Endothelial cell (in vitro differentiated cells): ENCODE measurements around the gene ORC3. TPM values are rescaled to one million over a fixed set of nuclear protein-coding genes. Genes with fewer than 3 reads are reported as not detected.

Experiments used
- DNase-seq: peaks from one replicate; pipeline ENCODE4 v3.0.0; 2021; ENCODE audit warnings: low spot score
- H3K27ac Mint-ChIP-seq: one replicate; pipeline ENCODE4 v1.8.0; 2021; ENCODE audit warnings: mixed read lengths, inconsistent platforms; ENCODE audit not compliant: unreplicated experiment
- H3K27me3 Mint-ChIP-seq: one replicate; pipeline ENCODE4 v1.8.0; 2021; ENCODE audit warnings: mild to moderate bottlenecking, moderate library complexity, mixed read lengths, inconsistent platforms; ENCODE audit not compliant: unreplicated experiment
- H3K36me3 Mint-ChIP-seq: one replicate; pipeline ENCODE4 v1.8.0; 2021; ENCODE audit warnings: mild to moderate bottlenecking, low read depth, mixed read lengths, inconsistent platforms; ENCODE audit not compliant: unreplicated experiment
- H3K4me1 Mint-ChIP-seq: one replicate; pipeline ENCODE4 v1.8.0; 2021; ENCODE audit warnings: mild to moderate bottlenecking, mixed read lengths, inconsistent platforms; ENCODE audit not compliant: unreplicated experiment
- H3K4me3 Mint-ChIP-seq: one replicate; pipeline ENCODE4 v1.8.0; 2021; ENCODE audit warnings: mild to moderate bottlenecking, mixed read lengths, inconsistent platforms; ENCODE audit not compliant: unreplicated experiment
- H3K9me3 Mint-ChIP-seq: one replicate; pipeline ENCODE4 v1.8.0; 2021; ENCODE audit warnings: mixed read lengths, inconsistent platforms; ENCODE audit not compliant: unreplicated experiment
- total RNA-seq: library from RNA; stranded (reverse); fragmentation: NEBNext Ultra II Directional; extraction: Animal tissue kit (Norgen Biotek cat#: 25700); gene quantifications from one replicate; pipeline ENCODE4 v1.2.1, GENCODE V29; 2021; ENCODE audit not compliant: unreplicated experiment
- TF ChIP-seq, protein P1 (sequence below): fragments of 200-600 bp; sonication (generic); IDR thresholded peaks from one replicate; pipeline ENCODE4 v1.5.0; 2021; ENCODE audit warnings: antibody characterized with exemption; ENCODE audit not compliant: unreplicated experiment

ORC3 gene
- total RNA-seq, 1 donor from 2014 or later = 22.5 TPM

DNA sequence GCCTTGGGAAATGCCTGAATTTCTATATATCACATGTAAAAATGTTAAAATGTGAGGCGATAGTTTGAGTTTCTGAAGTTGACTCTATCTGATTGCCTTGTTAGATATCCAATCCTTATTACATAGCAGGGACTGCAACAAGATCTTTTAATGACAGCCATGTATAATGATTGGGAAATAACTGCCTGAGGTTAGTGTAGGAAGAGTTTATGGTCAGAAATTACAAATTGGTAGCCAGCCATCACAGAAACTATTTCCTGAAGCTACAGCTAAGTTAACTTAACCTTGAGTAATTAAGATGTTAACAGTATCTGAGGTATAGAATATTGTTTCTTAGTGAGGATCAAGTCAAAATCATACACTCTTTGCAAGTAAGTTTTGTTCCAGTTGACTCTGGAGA is 71.1 kb downstream of the ORC3 start:
- TF ChIP-seq, protein P1, sequence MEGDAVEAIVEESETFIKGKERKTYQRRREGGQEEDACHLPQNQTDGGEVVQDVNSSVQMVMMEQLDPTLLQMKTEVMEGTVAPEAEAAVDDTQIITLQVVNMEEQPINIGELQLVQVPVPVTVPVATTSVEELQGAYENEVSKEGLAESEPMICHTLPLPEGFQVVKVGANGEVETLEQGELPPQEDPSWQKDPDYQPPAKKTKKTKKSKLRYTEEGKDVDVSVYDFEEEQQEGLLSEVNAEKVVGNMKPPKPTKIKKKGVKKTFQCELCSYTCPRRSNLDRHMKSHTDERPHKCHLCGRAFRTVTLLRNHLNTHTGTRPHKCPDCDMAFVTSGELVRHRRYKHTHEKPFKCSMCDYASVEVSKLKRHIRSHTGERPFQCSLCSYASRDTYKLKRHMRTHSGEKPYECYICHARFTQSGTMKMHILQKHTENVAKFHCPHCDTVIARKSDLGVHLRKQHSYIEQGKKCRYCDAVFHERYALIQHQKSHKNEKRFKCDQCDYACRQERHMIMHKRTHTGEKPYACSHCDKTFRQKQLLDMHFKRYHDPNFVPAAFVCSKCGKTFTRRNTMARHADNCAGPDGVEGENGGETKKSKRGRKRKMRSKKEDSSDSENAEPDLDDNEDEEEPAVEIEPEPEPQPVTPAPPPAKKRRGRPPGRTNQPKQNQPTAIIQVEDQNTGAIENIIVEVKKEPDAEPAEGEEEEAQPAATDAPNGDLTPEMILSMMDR = no peak
- Mint-ChIP-seq H3K27me3 (no peaks in the 10 kb centered on the region), H3K9me3 (no peaks in the 10 kb centered on the region), H3K4me1 (peaks cover 9% of the 10 kb centered on the region), H3K4me3 (no peak overlapping the region), H3K36me3 (peaks cover 15% of the 10 kb centered on the region), H3K27ac (no peak overlapping the region)
- no peak for DNase-seq

DNA sequence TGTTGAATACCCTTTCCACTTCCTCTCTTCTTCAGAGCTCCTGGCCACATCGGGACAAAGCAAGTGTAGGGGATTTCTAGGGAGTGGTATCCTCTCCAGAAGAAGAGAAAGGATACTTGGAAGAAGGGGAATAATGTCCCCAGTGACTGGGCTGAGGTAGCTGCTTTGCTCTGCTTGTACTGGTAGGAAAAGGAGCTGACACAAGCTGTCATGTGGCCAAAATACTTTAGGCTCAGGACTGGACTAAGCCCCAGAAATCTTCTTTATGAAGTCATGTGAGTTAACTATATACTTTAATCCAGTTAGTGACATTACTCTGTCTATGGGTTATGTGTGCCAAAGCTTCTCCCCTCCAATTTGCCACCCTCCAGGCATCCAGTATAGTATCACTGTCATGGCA is 71.6 kb downstream of the ORC3 start:
- Mint-ChIP-seq H3K36me3 (peaks cover 15% of the 10 kb centered on the region), H3K4me3 (no peak overlapping the region), H3K9me3 (no peaks in the 10 kb centered on the region), H3K27me3 (no peaks in the 10 kb centered on the region), H3K27ac (no peak overlapping the region), H3K4me1 (peaks cover 9% of the 10 kb centered on the region)
- no peak for DNase-seq
- TF ChIP-seq, protein P1 = no peak

DNA sequence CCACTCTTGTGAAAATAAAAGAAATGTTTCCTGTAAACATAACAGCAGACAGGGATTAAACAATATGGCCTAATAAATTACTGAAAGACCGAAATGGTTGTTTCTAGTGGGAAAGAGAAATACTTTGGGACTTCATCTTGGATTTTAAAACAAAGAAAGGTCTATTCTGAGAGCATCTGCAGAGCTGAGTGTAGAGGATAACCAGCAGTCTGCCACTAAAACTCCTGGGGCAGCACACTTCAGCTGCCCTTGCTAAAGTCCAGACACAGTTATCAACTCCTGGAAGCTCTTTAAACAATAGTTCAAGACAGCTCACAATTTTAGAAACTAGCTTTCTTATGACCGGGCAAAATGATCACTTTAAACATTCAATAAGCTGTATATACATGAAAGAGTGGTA is 73.5 kb downstream of the ORC3 start:
- Mint-ChIP-seq H3K27me3 (no peaks in the 10 kb centered on the region), H3K4me1 (no peaks in the 10 kb centered on the region), H3K27ac (no peak overlapping the region), H3K9me3 (no peaks in the 10 kb centered on the region), H3K4me3 (no peak overlapping the region), H3K36me3 (peaks cover 8% of the 10 kb centered on the region)
- no peak for DNase-seq
- TF ChIP-seq, protein P1 = no peak

GRCh38 chr6:87664921-87665485 is 75.1 kb downstream of the ORC3 start:
- H3K9me3 Mint-ChIP-seq = no peaks in the 10 kb centered on the region
- no peaks in the 10 kb centered on the region for H3K27me3 Mint-ChIP-seq
- H3K4me1 Mint-ChIP-seq = no peaks in the 10 kb centered on the region
- peaks cover 3% of the 10 kb centered on the region for H3K36me3 Mint-ChIP-seq
- H3K27ac Mint-ChIP-seq = no peak overlapping the region
- TF ChIP-seq, protein P1 = no peak
- H3K4me3 Mint-ChIP-seq = no peak overlapping the region
- DNase-seq = no peak

DNA sequence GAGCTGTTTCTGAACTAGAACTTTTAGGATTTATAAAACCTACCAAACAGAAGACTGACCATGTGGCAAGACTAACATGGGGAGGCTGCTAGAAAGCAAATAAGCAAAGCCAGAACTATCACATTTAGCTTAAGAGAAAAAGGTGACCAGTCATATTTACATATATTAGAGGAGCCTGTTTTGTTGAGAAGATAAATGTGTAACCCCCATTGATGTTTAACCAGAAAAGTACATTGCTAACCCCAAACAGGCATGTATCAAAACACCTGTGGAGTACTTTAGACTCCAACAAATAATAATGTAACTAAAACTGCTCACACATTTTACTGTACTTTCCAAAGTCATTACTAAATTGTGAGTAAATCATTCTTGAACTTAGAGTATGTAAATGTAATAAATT is 77.1 kb downstream of the ORC3 start:
- no peak for DNase-seq
- TF ChIP-seq, protein P1 = no peak
- H3K4me3 Mint-ChIP-seq = no peak overlapping the region
- no peaks in the 10 kb centered on the region for H3K36me3 Mint-ChIP-seq
- no peaks in the 10 kb centered on the region for H3K9me3 Mint-ChIP-seq
- peaks cover 12% of the 10 kb centered on the region for H3K4me1 Mint-ChIP-seq
- no peak overlapping the region for H3K27ac Mint-ChIP-seq
- H3K27me3 Mint-ChIP-seq = no peaks in the 10 kb centered on the region
